AG09309 (cell line): ENCODE measurements around the gene FAH.

Experiments used
- DNase-seq: peaks from one replicate; pipeline ENCODE4 v3.0.0-alpha.2; 2010; ENCODE audit warnings: low read depth
- H3K4me3 ChIP-seq: 2 replicates; pipeline ENCODE4 v1.5.1; 2011; ENCODE audit warnings: mild to moderate bottlenecking, low read depth, low read length, moderate library complexity; ENCODE audit not compliant: control insufficient read depth
- TF ChIP-seq, protein P1 (sequence below): IDR thresholded peaks from 2 replicates; pipeline ENCODE4 v1.5.1; 2011; ENCODE audit warnings: mild to moderate bottlenecking, low read depth, low read length, inconsistent platforms; ENCODE audit not compliant: insufficient read depth, control insufficient read depth; ENCODE audit errors: missing control alignments

The FAH gene

DNA sequence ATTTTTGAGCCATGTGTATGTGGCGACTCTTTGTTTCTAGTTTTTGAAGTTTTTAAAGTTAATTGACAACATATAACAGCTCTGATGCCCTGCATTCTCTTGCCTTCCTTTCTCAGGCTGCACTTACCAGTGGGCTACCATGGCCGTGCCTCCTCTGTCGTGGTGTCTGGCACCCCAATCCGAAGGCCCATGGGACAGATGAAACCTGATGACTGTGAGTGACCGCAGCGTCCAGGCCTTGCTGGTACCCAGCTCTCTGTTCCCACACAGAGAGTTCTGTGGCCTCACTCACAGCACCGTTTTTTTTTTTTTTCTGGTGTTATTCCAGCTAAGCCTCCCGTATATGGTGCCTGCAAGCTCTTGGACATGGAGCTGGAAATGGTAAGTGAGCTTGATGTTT is 15.1 kb downstream of the FAH start:
- TF ChIP-seq, protein P1, sequence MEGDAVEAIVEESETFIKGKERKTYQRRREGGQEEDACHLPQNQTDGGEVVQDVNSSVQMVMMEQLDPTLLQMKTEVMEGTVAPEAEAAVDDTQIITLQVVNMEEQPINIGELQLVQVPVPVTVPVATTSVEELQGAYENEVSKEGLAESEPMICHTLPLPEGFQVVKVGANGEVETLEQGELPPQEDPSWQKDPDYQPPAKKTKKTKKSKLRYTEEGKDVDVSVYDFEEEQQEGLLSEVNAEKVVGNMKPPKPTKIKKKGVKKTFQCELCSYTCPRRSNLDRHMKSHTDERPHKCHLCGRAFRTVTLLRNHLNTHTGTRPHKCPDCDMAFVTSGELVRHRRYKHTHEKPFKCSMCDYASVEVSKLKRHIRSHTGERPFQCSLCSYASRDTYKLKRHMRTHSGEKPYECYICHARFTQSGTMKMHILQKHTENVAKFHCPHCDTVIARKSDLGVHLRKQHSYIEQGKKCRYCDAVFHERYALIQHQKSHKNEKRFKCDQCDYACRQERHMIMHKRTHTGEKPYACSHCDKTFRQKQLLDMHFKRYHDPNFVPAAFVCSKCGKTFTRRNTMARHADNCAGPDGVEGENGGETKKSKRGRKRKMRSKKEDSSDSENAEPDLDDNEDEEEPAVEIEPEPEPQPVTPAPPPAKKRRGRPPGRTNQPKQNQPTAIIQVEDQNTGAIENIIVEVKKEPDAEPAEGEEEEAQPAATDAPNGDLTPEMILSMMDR = no peak
- DNase-seq = no peak
- no peak overlapping the region for H3K4me3 ChIP-seq

DNA sequence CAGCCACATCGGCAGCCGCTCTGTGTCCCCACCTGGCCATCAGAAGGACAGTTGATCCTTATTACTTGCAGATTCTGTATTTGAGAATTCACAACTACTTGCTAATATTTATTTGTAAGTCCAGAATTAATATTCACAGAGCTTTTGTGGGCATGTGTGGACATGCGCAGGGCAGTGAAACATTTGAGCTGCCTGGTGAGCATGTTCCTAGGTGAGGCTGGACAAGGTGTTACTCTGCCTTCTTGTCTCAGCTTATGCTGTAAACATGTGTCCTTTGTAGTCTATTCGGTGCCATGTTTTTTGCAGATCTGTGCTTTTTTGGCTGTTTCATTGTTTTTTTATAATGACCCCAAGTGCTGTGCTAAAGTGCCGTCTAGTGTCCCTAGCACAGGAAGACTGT is 15.6 kb downstream of the FAH start:
- no peak for DNase-seq
- TF ChIP-seq, protein P1 = no peak
- no peak overlapping the region for H3K4me3 ChIP-seq

DNA sequence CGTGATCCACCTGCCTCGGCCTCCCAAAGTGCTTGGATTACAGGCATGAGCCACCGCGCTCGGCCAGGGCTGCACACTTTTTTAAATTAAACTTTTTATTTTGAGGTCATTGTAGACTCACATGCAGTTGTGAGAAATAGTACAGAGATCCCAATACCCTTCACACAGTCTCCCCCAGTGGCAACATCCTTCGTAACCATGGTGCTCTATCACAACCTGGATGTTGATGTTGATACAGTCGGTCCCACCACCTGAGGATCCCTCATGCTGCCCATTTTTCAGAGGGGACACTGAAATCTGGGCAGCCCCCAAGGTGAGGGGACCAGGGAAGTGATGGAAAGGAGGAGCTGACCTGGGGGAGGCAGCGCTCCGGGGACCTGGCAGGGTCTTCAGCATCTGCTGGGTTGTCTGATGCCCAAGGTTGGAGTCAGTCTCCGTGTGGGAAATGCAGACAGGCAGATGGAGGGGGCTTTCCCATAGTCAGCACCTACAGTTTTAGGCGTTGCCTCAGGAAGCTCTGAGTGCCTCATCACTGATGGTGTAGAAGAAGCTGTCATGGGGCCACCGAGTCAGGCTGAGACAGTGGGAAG is 17.1 kb downstream of the FAH start:
- no peak for DNase-seq
- TF ChIP-seq, protein P1 = no peak
- H3K4me3 ChIP-seq = no peak overlapping the region

- no peak overlapping the region for H3K4me3 ChIP-seq
- no peak for DNase-seq
- TF ChIP-seq, protein P1 = no peak
Measured at GRCh38 chr15:80170596-80170995, 17.8 kb downstream of the FAH start.

GRCh38 chr15:80171787-80172186 is 19.0 kb downstream of the FAH start:
- no peak overlapping the region for H3K4me3 ChIP-seq
- no peak for DNase-seq
- TF ChIP-seq, protein P1 = no peak

DNA sequence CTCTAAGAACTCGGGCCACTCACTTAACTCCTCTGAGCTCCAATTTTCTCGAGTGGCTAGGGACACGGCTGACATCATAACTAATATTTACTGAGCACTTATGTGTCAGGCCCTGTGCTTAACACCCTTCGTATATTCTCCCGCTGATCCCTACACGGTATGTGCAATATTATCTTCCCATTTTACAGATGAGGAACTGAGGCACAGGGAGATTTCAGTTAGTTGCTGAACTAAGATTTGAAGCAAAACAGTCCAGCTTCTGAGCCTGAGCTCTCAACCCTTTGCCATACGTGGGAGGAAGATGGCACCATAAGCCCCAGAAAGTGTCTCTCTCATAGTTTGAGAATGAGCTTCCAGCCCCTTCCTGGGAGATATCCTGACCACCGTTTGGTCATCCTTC is 19.6 kb downstream of the FAH start:
- DNase-seq = no peak
- TF ChIP-seq, protein P1 = no peak
- H3K4me3 ChIP-seq = no peak overlapping the region
